Measurements from ENCODE around the gene SIGLEC8.

SIGLEC8 gene

DNA sequence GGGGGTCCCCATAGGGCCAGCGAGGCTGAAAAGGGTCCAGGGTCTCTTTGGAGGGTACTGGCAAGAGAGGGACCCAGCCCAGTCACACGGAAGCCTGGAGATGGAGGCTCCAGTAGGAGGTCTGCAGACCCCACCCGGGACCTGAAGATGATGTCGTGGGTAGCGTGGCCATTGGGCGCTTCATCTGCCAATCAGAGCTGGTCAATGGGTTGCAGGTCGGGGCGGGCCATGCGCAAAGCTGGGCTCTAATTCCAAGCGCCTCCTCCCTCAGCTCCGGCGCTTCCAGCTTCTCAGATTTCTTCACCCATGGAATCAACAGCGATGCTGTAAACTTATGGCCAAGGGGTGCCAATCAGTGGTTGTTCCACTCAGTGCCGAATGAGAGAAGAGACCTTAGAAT is 32.4 kb upstream of the SIGLEC8 start:
- no peaks in the 10 kb centered on the region; the same call in none of the 2 replicates for H3K27me3 ChIP-seq (replicated peaks; ENCODE audit: control insufficient read depth, insufficient read depth, low read length)
- no peaks in the 10 kb centered on the region for H3K36me3 ChIP-seq (ENCODE audit: control insufficient read depth, insufficient read depth, low read length)
- TF ChIP-seq, protein P1, sequence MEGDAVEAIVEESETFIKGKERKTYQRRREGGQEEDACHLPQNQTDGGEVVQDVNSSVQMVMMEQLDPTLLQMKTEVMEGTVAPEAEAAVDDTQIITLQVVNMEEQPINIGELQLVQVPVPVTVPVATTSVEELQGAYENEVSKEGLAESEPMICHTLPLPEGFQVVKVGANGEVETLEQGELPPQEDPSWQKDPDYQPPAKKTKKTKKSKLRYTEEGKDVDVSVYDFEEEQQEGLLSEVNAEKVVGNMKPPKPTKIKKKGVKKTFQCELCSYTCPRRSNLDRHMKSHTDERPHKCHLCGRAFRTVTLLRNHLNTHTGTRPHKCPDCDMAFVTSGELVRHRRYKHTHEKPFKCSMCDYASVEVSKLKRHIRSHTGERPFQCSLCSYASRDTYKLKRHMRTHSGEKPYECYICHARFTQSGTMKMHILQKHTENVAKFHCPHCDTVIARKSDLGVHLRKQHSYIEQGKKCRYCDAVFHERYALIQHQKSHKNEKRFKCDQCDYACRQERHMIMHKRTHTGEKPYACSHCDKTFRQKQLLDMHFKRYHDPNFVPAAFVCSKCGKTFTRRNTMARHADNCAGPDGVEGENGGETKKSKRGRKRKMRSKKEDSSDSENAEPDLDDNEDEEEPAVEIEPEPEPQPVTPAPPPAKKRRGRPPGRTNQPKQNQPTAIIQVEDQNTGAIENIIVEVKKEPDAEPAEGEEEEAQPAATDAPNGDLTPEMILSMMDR (IDR thresholded peaks at IDR 0.05; ENCODE audit: insufficient read depth, low read length, poor library complexity, severe bottlenecking), result no peak
- no peak overlapping the region for H3K4me3 ChIP-seq (replicated peaks; ENCODE audit: low read depth, low read length)
- no peak for DNase-seq (ENCODE audit: extremely low read depth, insufficient read length)

GRCh38 chr19:51489113-51489512 is 30.9 kb upstream of the SIGLEC8 start:
- TF ChIP-seq, protein P1 (IDR thresholded peaks at IDR 0.05; ENCODE audit: insufficient read depth, low read length, poor library complexity, severe bottlenecking), result no peak
- H3K27me3 ChIP-seq (replicated peaks; ENCODE audit: control insufficient read depth, insufficient read depth, low read length), result peaks cover 1% of the 10 kb centered on the region
- H3K36me3 ChIP-seq (ENCODE audit: control insufficient read depth, insufficient read depth, low read length), result no peaks in the 10 kb centered on the region
- H3K4me3 ChIP-seq (replicated peaks; ENCODE audit: low read depth, low read length), result no peak overlapping the region
- no peak for DNase-seq (ENCODE audit: extremely low read depth, insufficient read length)

GRCh38 chr19:51488491-51488890 is 30.2 kb upstream of the SIGLEC8 start:
- Histone ChIP-seq H3K36me3 (ENCODE audit: control insufficient read depth, insufficient read depth, low read length) (no peaks in the 10 kb centered on the region), H3K4me3 (replicated peaks; ENCODE audit: low read depth, low read length) (no peak overlapping the region), H3K27me3 (replicated peaks; ENCODE audit: control insufficient read depth, insufficient read depth, low read length) (peaks cover 1% of the 10 kb centered on the region)
- TF ChIP-seq, protein P1 (IDR thresholded peaks at IDR 0.05; ENCODE audit: insufficient read depth, low read length, poor library complexity, severe bottlenecking), result no peak
- no peak for DNase-seq (ENCODE audit: extremely low read depth, insufficient read length)

DNA sequence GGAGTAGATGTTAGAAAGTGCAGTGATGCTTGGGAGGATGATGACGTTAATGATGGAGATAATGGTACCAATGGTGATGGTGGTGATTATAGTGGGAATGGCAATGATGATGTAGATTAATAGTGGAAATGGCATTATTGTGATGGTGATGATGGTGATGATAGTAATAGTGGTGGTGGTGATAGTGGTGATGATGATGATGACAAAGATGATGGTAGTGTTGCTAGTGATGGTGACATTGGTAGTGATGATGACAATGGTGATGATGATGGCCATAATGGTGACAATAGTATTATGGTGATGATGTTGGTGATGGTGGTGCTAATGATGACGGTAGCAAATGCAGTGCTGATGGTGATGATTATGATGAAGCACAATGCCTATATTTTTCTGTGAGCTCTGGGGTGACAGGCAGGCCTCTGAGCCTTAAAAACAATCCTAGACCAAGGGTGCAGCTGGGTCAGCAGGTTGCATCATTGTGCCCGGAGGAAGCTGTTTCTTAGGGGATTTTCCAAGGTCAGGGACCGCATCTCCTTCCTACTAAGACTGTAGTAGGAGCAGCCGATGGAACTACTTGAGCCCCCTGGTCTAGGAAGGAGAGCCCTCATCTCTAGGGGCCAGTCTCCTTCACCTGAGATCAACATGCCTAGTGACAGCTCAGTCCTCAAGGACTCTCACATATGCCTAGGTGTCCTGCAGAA is 27.9 kb upstream of the SIGLEC8 start:
- no peak overlapping the region for H3K4me3 ChIP-seq (replicated peaks; ENCODE audit: low read depth, low read length)
- peaks cover 1% of the 10 kb centered on the region for H3K27me3 ChIP-seq (replicated peaks; ENCODE audit: control insufficient read depth, insufficient read depth, low read length)
- TF ChIP-seq, protein P1 (IDR thresholded peaks at IDR 0.05; ENCODE audit: insufficient read depth, low read length, poor library complexity, severe bottlenecking), result no peak

DNA sequence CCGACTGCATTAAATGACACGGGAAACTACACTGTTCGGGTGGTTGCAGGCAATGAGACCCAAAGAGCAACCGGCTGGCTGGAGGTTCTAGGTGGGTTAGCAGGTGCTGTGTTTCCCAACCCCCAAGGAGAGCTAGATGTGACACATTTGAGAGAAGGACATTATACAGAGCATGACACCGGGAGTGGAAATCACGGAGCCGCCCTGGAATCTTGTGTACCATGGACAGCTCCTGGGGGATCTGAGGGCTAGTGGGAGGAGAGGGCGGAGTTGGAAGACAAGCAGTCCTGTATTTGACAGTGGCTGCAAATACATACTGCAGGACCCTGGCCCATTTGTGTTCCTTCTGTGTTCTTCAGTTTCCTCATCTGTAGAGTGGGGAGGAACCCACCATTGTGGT is 22.3 kb upstream of the SIGLEC8 start:
- TF ChIP-seq, protein P1 (IDR thresholded peaks at IDR 0.05; ENCODE audit: insufficient read depth, low read length, poor library complexity, severe bottlenecking), result no peak
- Histone ChIP-seq H3K4me3 (replicated peaks; ENCODE audit: low read depth, low read length) (no peak overlapping the region), H3K27me3 (replicated peaks; ENCODE audit: control insufficient read depth, insufficient read depth, low read length) (peaks cover under 1% of the 10 kb centered on the region), H3K36me3 (ENCODE audit: control insufficient read depth, insufficient read depth, low read length) (no peaks in the 10 kb centered on the region)
- no peak for DNase-seq (ENCODE audit: extremely low read depth, insufficient read length)

More for the DNA sequence above, 27.9 kb upstream of the SIGLEC8 start:
- H3K36me3 ChIP-seq (ENCODE audit: control insufficient read depth, insufficient read depth, low read length), result no peaks in the 10 kb centered on the region
- no peak for DNase-seq (ENCODE audit: extremely low read depth, insufficient read length)
